Brain microvascular endothelial cell (primary cell): ENCODE measurements around the gene SFTPD.
"Not testable (repeated sequence)": the region's sequence is repeated elsewhere in the genome, so short reads cannot be mapped to it uniquely, and the experiment has no call there.

Experiments used
- DNase-seq: peaks from one replicate; pipeline ENCODE4 v3.0.0-alpha.2; 2020
- H3K27ac ChIP-seq: fragments of 250-450 bp; sonication (Bioruptor Pico); 2 replicates; pipeline ENCODE4 v1.5.1; 2020; ENCODE audit warnings: mild to moderate bottlenecking, moderate library complexity
- H3K27me3 ChIP-seq: fragments of 250-450 bp; sonication (Bioruptor Pico); replicated peaks from 2 replicates; pipeline ENCODE4 v1.5.1; 2020; ENCODE audit warnings: mild to moderate bottlenecking
- H3K36me3 ChIP-seq: fragments of 250-450 bp; sonication (Bioruptor Pico); replicated peaks from 2 replicates; pipeline ENCODE4 v1.5.1; 2020; ENCODE audit warnings: mild to moderate bottlenecking
- H3K4me3 ChIP-seq: 2 replicates; pipeline ENCODE4 v1.5.1; 2011; ENCODE audit warnings: low read depth, mild to moderate bottlenecking, control low read depth, low read length, moderate library complexity
- CTCF ChIP-seq: IDR thresholded peaks from 2 replicates; pipeline ENCODE4 v1.5.1; 2011; ENCODE audit warnings: low read depth, mild to moderate bottlenecking, moderate library complexity, low read length, control low read depth, inconsistent platforms; ENCODE audit errors: missing control alignments
- in situ Hi-C: cut with HindIII; loops from 2 replicates; pipeline ENCODE4 v1.10.0; 2017; ENCODE audit warnings: low sequenced_read_pairs, low pct_ligation_motif_present

SFTPD gene

DNA sequence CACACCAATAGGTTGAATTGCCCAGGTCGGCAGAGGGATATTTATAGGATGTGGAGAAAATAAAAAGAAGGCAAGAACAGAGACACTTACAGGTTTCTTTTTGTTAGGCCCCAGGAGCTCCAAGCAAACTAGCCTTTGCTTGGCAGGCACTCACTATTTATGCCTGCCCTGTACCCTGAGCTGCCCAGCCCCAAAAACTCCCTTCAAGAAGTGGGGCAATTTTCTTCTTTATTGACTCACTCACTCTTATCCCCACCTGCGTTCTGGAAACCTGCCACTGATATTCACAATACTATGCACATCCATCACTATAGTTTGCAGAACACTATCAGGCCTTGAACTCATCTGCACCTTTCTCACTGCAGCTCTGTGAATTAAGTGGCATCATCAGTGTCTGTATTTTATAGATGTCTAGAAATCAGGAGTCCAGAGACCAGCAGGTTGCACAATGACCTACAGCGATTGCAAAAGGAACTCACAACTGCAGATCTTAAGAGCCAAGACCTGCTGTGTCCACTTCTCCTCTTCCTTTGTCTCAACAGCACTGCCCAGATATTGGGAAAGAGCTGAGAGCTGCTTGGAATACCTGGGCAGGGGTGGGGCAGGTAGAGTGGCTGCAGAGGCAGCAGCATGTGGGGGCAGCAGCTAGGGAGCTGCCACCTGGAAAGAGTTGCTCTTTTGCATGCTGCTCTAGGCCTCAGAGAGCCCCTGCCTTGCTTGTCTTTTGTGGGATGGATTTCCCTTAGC, at the start of gene SFTPD:
SFTPD (minus strand) TSS at position 130 of the 747 bp plus-strand sequence. CDS start 2,446 bp downstream, outside the sequence.
- no peak for DNase-seq
- H3K27ac ChIP-seq = no peak within 1 kb of the TSS
- in situ Hi-C loops = no loop called here
- no peaks in the 10 kb centered on the region for H3K36me3 ChIP-seq
- H3K27me3 ChIP-seq = no peaks in the 10 kb centered on the region
- H3K4me3 ChIP-seq = no peak within 1 kb of the TSS
- no peak for TF ChIP-seq CTCF

- Histone ChIP-seq H3K27me3 (no peaks in the 10 kb centered on the region), H3K27ac (no peak overlapping the region), H3K36me3 (no peaks in the 10 kb centered on the region), H3K4me3 (no peak overlapping the region)
- no peak for DNase-seq
- in situ Hi-C loops = no loop called here
- TF ChIP-seq CTCF = no peak
Observed at GRCh38 chr10:79995979-79996634, 47.2 kb upstream of the SFTPD start.

DNA sequence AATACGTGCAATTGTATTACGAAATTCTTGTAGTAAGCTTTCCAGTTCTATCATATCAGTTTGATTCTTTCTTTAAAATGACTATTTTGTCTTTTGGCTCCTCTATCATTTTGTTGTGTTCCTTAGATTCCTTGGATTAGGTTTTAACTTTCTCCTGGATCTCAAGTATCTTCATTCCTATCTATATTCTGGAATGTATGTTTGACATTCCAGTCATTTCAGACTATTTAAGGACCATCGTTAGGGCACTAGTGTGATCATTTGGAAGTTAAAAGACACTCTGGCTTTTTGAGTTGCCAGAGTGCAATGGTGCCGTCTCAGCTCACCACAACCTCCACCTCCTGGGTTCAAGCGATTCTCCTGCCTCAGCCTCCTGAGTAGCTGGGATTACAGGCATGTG, 45.7 kb upstream of the SFTPD start:
- no peak for TF ChIP-seq CTCF
- in situ Hi-C loops = no loop called here
- Histone ChIP-seq H3K36me3 (no peaks in the 10 kb centered on the region), H3K27me3 (no peaks in the 10 kb centered on the region), H3K27ac (no peak overlapping the region), H3K4me3 (no peak overlapping the region)
- DNase-seq = no peak

DNA sequence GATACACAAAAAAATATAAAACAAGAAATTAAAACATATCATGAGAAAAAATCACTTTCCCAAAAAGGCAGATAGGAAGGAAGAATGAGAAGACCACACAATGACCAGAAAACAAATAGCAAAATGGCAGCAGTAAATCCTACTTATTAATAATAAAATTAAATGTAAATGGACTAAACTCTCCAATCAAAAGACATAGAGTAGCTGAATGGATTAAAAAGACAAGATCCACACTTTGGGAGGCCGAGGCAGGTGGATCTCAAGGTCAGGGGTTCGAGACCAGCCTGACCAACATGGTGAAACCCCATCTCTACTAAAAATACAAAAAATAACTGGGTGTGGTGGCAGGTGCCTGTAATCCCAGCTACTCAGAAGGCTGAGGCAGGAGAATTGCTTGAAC, 39.3 kb upstream of the SFTPD start:
- H3K27me3 ChIP-seq, H3K36me3 ChIP-seq, in situ Hi-C loops, DNase-seq, H3K27ac ChIP-seq, H3K4me3 ChIP-seq: not testable (repeated sequence)

GRCh38 chr10:79986661-79987060, 37.8 kb upstream of the SFTPD start:
- H3K27ac ChIP-seq, in situ Hi-C loops, DNase-seq, H3K36me3 ChIP-seq, H3K4me3 ChIP-seq: not testable (repeated sequence)
- peaks cover 13% of the 10 kb centered on the region for H3K27me3 ChIP-seq

GRCh38 chr10:79985481-79986072, 36.7 kb upstream of the SFTPD start:
- in situ Hi-C loops = no loop called here
- no peak for TF ChIP-seq CTCF
- no peaks in the 10 kb centered on the region for H3K36me3 ChIP-seq
- no peak for DNase-seq
- H3K4me3 ChIP-seq = no peak overlapping the region
- H3K27me3 ChIP-seq = peaks cover 17% of the 10 kb centered on the region
- no peak overlapping the region for H3K27ac ChIP-seq
